Uterus (tissue), 4 donors: ENCODE results near the gene NEUROD1. TPM values are rescaled to one million over a fixed set of nuclear protein-coding genes. Genes with fewer than 3 reads are reported as not detected.

ENCODE experiments used
- DNase-seq, 2 donors: peaks; one replicate each; pipeline ENCODE4 v3.0.0-alpha.2; 2019 to 2020
- H3K27ac ChIP-seq, 2 donors: fragments of 200-600 bp; sonication (generic); 1 replicate in 1 of 2; 2 replicates in 1 of 2; pipeline ENCODE4 v1.5.1; 2016 to 2018
- H3K27me3 ChIP-seq, 2 donors: fragments of 200-600 bp; sonication (generic); one replicate each; pipeline ENCODE4 v1.5.1; 2018 to 2019; ENCODE audit warnings: control low read depth in 1 of 2
- H3K36me3 ChIP-seq, 2 donors: fragments of 200-600 bp; sonication (generic); one replicate each; pipeline ENCODE4 v1.5.1; 2019; ENCODE audit warnings: control low read depth in 1 of 2
- H3K4me1 ChIP-seq, 2 donors: fragments of 200-600 bp; sonication (generic); one replicate each; pipeline ENCODE4 v1.5.1; 2018 to 2019; ENCODE audit warnings: control low read depth in 1 of 2
- H3K4me3 ChIP-seq, 2 donors: fragments of 200-600 bp; sonication (generic); 1 replicate in 1 of 2; 2 replicates in 1 of 2; pipeline ENCODE4 v1.5.1; 2018 to 2019; ENCODE audit warnings: mild to moderate bottlenecking in 1 of 2
- H3K9me3 ChIP-seq, 2 donors: fragments of 200-600 bp; sonication (generic); one replicate each; pipeline ENCODE4 v1.5.1; 2019; ENCODE audit warnings: control low read depth in 1 of 2
- POLR2A ChIP-seq, 2 donors: fragments of 450-650 bp; IDR thresholded peaks; one replicate each; pipeline ENCODE4 v1.6.1; 2016; ENCODE audit warnings: antibody characterized with exemption in 2 of 2, mild to moderate bottlenecking in 1 of 2, moderate library complexity in 1 of 2
- intact Hi-C: fragments of 100-400 bp; cut with DNase I; formaldehyde crosslinking; loops from one replicate; pipeline ENCODE4 v1.15.1; 2023; ENCODE audit warnings: low total_unique reads
- total RNA-seq, 4 donors: library from RNA; depleted of rRNA in 3 of 4; stranded (reverse); fragments of >200 nt in 3 of 4; gene quantifications; one replicate each; pipeline versions ENCODE4 v1.1.0 to v1.2.4, GENCODE V29; 2014 to 2023
- TF ChIP-seq, protein P1 (sequence below), 4 experiments: fragments of 200-600 bp in 2 of 4; fragments of 450-650 bp in 2 of 4; sonication (generic) in 2 of 4; IDR thresholded peaks; one replicate each; pipeline ENCODE4 v1.5.1; 2016 to 2019; ENCODE audit warnings: antibody characterized with exemption in 4 of 4, mild to moderate bottlenecking in 2 of 4, moderate library complexity in 1 of 4
- donor health status: DM: yes; HTN: yes; CAD: no.

NEUROD1 gene
- total RNA-seq, 4 donors from 2014 or later: not detected

DNA sequence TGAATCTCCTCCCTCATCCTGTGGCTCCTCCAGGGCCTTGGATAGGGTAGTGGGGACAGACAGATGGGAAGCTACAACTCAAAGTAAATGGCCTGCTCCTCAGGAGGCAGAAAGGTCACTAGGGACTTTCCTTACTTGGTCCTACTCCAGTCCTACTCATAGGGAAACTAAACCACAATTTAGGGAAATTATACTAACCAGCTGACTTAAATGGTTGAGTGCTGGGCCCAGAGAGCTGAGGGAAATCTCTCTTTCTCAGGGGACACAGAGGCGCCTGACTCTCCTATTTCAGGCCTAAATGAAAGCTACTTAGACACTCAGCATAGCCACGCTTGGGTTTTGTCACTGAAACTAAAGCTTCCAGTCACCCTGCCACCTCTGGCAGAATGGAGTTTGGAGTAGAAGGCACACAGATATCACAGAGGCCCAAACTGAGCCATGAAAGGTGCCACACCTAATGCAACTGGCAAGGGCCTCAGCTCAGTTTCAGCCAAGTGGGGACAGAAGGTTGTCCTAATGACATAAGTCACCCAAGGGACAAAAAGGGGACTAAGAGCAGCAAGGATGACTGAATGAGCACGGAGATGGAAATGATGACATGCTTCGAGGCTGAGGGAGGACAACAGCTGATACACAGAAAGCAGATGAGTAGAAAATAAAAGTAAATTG, 47.5 kb downstream of the NEUROD1 start:
- intact Hi-C loops: no loop called here
- H3K27me3 ChIP-seq: no peaks in the 10 kb centered on the region
- H3K27ac ChIP-seq: no peak overlapping the region
- no peaks in the 10 kb centered on the region for H3K4me1 ChIP-seq
- TF ChIP-seq, protein P1, sequence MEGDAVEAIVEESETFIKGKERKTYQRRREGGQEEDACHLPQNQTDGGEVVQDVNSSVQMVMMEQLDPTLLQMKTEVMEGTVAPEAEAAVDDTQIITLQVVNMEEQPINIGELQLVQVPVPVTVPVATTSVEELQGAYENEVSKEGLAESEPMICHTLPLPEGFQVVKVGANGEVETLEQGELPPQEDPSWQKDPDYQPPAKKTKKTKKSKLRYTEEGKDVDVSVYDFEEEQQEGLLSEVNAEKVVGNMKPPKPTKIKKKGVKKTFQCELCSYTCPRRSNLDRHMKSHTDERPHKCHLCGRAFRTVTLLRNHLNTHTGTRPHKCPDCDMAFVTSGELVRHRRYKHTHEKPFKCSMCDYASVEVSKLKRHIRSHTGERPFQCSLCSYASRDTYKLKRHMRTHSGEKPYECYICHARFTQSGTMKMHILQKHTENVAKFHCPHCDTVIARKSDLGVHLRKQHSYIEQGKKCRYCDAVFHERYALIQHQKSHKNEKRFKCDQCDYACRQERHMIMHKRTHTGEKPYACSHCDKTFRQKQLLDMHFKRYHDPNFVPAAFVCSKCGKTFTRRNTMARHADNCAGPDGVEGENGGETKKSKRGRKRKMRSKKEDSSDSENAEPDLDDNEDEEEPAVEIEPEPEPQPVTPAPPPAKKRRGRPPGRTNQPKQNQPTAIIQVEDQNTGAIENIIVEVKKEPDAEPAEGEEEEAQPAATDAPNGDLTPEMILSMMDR (IDR thresholded peaks at IDR 0.05): no peak
- TF ChIP-seq POLR2A (IDR thresholded peaks at IDR 0.05): no peak
- no peaks in the 10 kb centered on the region for H3K36me3 ChIP-seq
- H3K9me3 ChIP-seq: no peaks in the 10 kb centered on the region
- DNase-seq: no peak
- H3K4me3 ChIP-seq: no peak overlapping the region

DNA sequence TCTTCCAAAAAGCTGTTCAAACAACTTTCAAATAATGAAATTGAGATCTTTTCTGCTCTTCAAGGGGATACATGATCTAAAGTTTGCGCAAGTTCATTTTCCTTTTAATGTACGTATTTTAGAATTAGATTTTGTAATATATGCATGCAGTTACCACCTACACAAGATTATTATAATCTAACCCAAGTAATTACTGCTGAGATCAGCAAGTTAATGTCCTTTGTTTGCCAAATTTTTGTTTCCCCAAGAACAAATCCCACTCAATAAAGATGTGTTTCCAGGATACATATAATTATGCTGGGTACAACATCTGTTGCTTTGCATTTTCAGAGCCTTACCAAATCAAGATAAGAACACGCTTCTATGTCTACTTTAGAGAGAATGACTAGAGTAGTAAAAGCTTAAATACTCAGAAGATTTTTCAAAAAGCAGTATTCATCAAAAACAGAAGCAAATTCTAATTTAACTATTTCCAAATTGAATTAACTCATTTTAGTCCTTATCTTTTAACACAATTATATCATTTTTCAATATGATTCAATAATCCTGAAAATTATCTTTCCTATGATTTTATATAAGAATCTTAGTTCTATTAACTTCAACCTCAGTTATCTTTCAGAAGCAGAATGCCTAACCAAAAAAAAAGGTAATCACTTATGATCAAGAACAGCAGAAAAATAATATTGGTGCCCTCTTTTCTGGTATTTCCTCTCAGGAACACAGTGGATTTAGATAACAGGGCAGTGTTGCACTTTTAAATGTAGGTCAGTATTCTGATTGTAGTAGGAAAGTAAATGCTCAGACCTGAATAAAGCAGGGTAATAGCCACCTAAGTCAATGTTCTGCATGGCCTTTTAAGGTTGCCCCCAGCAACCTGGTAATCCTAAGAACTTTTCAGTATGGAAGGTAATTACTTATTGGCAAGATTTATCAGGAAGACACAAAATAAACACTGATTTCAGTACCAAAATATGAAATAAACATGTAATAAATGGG, 51.4 kb downstream of the NEUROD1 start:
- H3K27ac ChIP-seq: no peak overlapping the region
- H3K9me3 ChIP-seq: no peaks in the 10 kb centered on the region
- H3K4me3 ChIP-seq: no peak overlapping the region
- no peaks in the 10 kb centered on the region for H3K27me3 ChIP-seq
- TF ChIP-seq, protein P1 (IDR thresholded peaks at IDR 0.05): no peak
- H3K36me3 ChIP-seq: no peaks in the 10 kb centered on the region
- DNase-seq: no peak
- no peaks in the 10 kb centered on the region for H3K4me1 ChIP-seq
- intact Hi-C loops: no loop called here

DNA sequence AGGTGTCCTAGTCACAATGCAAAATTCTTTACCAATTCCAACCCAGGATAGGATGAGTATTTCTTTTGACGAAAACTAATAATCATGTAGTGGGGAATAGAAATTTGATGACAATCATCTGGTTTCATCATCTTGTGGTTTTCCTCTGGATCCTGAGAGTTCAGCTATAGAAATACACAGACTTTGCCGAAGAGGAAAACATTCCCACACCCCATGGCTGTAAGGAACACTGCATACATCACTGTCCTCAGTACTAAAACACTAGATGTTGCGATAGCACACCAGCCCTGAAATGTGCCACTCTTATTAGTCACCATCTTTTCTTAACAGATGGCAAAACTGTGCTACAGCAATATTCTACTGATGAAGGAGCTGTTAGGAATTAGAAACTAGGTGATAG, 52.8 kb downstream of the NEUROD1 start:
- H3K9me3 ChIP-seq: no peaks in the 10 kb centered on the region
- DNase-seq: no peak
- H3K27me3 ChIP-seq: no peaks in the 10 kb centered on the region
- no peak for TF ChIP-seq POLR2A (IDR thresholded peaks at IDR 0.05)
- TF ChIP-seq, protein P1 (IDR thresholded peaks at IDR 0.05): no peak
- H3K36me3 ChIP-seq: no peaks in the 10 kb centered on the region
- H3K4me3 ChIP-seq: no peak overlapping the region
- no peaks in the 10 kb centered on the region for H3K4me1 ChIP-seq
- intact Hi-C loops: no loop called here
- H3K27ac ChIP-seq: no peak overlapping the region

DNA sequence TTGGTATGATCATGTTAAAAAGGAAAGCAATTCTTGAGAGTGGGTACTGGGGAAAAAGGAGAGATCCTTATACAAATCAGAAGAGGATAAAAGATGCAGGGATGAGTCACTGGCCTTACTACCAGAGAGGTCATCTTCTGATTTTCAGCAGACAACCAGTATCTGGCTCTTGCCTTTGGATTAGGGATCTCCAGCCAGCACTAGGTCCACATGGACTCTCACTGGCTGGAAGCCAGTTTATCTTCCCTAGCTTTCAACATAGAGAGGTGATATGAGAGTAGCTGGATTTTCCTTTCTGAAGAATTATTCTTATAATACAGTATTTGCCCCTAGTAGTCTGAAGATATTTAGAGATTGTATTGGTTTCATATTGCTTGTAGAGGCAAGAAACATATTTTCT, 53.6 kb downstream of the NEUROD1 start:
- no peak overlapping the region for H3K4me3 ChIP-seq
- no peaks in the 10 kb centered on the region for H3K9me3 ChIP-seq
- H3K27me3 ChIP-seq: no peaks in the 10 kb centered on the region
- no peaks in the 10 kb centered on the region for H3K36me3 ChIP-seq
- H3K27ac ChIP-seq: no peak overlapping the region
- no peak for DNase-seq
- TF ChIP-seq, protein P1 (IDR thresholded peaks at IDR 0.05): no peak
- no peak for TF ChIP-seq POLR2A (IDR thresholded peaks at IDR 0.05)
- no peaks in the 10 kb centered on the region for H3K4me1 ChIP-seq
- intact Hi-C loops: no loop called here

Other genes with a start within 250 kb of the NEUROD1 start
- 100 to 1,000 TPM in 1 of 4 donors, 1 to 10 TPM in 2, under 1 TPM in 1; 0.51 to 112 (median 4.5) TPM for gene ITGA4, start 223.1 kb downstream of the NEUROD1 start, total RNA-seq
- gene CERKL, start 23.4 kb downstream of the NEUROD1 start, total RNA-seq: 1 to 10 TPM in 2 of 4 donors, not detected in 2; 1.5 to 2.6 TPM
- 100 to 1,000 TPM in 2 of 4 donors, 10 to 100 TPM in 2; 84.5 to 159 (median 114) TPM for gene ITPRID2, start 211.2 kb upstream of the NEUROD1 start, total RNA-seq